Stimulated activated naive CD4-positive, alpha-beta T cell (primary cell): Measurements from ENCODE around the gene MOXD1.
"Not testable (repeated sequence)": the region's sequence is repeated elsewhere in the genome, so short reads cannot be mapped to it uniquely, and the experiment has no call there.

ENCODE experiments used
- DNase-seq, 6 experiments: peaks; one replicate each; lab custom pipeline; 2025; lab: John Stamatoyannopoulos, UW

The MOXD1 gene

DNA sequence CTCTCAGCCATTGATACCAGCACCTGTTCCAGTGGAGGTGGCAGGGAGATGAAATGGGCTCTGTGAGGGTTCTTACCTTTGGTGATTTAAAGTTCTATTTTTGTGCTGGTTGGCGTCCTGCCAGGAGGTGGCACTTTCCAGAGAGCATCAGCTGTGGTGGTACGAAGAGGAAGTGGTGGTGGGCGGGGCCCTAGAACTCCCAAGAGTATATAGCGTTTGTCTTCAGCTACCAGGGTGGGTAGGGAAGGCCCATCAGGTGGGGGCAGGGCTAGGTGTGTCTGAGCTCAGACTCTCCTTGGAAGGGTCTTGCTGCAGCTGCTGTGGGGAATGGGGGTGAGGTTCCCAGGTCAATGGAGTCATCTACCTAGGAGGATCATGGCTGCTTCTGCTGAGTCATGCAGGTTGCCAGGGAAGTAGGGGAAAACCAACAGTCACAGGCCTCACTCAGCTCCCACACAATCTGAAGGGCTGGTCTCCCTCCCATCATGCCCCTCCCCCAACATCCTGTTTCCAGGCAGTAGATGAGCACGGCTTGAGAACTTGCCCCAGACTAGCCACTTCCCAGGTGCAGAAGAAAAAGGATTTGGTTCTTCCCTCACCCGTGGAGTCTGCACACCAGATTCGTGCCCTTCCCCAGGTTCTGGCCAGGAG, 46.6 kb downstream of the MOXD1 start:
- peak in 5 of 6 experiments; percentile 8 to 49 (median 40) for DNase-seq

DNA sequence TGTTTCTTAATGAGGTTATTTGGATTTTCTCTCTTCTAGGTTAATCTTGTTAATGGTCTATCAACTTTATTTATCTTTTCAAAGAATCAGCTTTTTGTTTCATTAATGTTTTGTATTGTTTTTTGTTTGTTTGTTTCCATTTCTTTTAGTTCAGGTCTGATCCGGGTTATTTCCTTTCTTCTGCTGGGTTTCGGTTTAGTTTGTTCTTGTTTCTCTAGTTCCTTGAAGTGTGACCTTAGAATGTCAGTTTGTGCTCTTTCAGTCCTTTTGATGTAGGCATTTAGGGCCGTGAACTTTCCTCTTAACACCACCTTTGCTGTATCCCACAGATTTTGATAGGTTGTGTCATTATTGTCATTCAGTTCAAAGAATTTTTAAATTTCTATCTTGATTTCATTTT, 49.3 kb downstream of the MOXD1 start:
- not testable (repeated sequence) for DNase-seq

DNA sequence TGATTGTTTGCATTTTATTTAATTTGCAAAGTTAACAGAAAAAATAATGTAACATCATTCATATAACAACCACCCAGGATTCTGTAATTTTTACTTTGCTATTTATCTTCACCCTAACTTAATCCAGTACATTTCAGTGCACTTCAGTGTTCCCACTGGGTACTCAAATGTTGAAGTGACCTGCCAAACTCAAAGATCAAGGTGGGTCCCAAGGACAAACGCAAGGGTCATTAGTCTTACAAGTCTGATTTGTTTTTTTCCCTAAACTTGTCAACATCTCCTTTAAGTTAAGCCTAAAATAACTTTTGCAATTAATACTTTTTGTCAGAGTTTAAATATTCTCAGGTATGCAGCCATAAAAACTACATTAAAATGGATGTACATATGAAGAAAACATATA, 53.0 kb downstream of the MOXD1 start:
- no peak for DNase-seq

DNA sequence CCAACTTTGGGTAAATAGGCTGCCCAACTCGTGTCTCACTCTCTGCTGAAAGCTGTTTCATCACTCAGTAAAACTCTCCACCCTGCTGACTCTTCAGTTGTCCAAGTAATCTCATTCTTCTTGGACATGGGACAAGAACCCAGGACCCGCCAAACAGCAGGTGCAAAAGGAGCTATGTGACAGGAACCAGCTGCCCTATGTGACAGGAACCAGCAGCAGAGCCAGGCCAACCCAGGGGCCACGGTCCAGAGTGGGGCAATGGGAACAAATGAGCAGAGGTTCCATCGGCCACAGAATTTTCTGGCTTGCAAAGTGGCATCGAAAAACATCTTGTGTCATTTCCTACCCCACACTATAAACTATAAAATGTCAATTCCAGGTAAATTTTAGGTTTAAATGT, 56.5 kb downstream of the MOXD1 start:
- no peak for DNase-seq

DNA sequence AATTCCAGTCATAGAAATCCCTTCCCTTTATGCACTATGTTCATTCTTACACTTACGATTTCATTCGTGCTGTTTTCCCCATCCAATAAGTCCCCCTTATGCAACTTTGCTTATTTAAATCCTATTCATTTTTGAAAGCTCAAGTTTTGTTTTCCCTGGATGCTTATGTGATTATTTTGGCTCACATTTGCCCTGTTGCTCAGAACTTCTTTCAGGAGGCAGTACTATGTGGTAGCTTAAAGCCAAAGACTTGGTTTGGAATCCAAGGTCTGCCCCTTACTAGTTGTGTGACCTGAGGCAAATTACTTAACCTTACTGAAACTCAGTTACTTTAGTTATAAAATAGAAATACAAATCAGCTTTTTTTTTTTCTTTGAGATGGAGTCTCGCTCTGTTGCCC, 59.6 kb downstream of the MOXD1 start:
- DNase-seq = no peak

DNA sequence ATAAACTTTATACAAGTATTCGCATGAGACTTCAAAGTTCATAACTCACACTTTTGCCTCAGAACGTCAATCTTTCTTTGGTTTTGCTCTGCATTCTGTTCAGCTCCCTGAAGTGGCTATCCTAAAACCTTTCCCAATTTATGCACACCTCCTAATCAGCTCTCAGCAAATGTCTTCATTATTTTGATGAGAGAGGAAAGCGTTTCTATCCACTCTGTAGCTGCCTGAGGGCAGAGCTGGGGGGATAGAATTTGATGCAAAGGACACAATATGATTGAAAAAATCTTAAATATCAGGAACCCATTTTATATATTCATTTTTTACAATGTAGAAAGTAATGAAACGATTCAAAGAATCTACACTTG, 66.8 kb downstream of the MOXD1 start:
- DNase-seq = no peak

DNA sequence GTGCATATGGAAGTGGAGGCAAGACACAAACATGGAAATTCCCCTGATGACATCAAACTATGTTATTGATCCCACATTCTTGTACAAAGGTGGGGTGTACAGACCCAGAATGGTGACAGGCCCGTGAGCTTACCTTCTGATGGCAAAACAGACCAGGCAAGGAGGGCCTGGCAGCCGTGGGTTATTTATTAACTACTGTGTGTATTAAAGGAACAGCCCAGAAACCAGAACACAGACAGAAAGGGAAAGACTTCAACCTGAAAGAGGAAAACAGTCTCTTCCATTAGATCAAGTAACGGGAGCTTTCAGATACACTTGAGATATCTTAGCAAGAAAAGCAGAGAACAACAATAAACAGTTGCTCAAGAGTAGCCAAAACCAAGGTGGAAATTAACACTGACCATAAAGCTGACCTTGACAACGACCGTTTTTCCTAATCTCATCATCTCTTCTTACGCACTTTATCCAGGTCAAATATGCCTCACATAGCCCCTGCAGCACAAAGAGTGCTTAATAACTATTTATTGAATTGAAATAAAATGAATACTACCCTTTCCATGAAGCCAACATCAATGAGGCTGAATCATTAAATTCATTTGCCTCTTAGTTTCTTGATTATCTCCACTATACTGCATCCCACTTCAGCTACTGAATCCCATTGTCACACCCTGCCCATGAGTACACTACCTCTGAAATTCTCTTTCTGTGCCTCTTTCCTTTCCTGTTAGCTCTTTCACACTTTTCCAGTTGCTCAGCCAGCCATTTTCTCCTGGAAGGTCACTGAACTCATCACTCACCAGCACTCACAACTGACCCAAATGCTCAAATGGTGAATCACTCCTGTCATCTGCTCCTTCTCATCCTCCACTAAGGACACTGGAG, 67.4 kb downstream of the MOXD1 start:
- no peak for DNase-seq

DNA sequence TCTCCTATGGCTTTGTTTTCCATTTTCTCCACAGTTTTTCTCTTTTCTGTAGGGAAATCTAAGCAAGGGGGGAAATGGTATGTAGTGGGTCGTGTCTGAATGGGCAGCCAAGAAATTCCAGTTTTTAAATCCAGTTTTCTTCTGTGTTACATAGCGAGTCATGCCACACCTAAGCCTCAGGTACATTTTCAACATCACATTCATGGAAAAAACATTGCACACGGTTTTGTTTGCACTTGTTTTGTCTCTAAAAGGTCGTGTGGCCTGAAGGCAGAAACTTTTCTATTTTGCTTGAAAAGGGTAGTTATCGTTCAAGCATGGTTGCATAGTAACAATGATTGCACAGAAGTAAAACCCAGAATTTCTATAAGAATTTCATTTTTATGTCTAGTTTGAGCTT, 70.5 kb downstream of the MOXD1 start:
- DNase-seq = no peak

DNA sequence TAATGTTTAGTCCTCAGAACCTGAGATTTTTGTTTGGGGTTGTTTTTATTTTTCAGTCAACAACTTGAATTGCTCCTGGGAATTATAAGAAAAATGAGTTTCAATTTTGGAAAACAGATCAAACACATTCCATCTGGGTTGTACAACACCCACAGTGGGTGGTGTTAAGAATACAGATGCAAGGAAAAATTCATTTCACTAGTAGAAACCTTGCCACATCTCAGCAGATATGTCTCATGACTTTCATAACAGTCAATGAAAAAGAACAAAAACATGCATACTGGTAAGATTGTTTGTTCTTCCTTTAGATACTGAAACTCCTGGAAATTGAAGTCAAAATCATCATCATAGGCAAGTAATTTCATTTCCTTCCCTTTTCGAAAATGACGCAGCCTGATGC, 78.9 kb downstream of the MOXD1 start:
- DNase-seq = no peak

DNA sequence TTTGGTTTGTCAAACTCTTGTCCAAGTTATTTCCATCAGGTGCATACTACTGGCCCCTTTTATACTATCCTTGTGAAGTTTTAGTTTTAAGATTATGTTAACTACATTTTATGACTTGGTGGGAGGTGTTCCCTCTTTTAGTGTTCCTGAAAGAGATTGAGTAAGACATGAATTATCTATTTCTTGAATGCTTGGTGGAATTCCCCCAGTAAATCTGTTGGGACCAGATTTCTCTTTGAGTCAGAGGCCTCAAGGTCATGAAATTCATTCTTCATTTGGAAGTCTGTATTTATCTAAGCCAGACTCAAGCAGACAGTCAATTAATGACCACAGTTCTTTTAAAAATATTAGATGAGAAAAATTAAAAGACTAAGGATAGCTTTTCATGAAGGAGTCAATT, 81.3 kb downstream of the MOXD1 start:
- no peak for DNase-seq

DNA sequence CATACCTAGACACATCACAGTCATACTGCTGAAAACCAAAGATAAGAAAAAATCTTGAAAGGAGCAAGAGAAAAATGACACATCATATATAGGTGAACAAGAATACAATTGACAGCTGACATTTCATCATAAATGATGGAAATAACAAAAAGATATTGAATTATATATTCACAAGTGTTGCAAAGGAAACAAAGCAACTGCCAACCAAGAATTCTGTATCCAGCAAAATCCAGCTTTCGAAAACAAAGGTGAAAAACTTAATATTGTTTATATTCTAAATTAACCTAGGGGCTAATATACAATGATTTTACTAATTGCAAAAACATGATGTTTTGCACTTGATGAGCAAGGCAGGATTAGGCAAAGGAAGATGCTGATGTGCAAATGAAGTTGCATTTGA, 84.3 kb downstream of the MOXD1 start:
- DNase-seq = no peak

DNA sequence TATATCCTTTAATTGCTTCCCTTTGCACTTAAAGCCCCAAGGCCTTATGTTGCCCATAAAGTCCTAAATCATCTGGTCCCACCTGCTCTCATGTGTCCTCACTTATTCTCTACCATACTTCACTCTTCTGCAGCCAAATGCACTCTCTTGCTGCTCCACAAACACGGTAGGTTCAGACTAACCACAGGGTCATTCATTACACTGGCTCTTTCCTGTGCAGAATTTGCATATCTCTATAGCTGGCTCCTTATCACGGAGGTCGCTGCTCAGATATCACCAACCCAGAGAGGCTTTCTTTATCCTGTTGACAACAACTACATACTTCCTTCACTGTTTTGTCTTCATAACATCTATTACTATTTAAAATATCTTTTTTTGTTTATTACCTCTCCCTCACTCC, 86.8 kb downstream of the MOXD1 start:
- DNase-seq = no peak

DNA sequence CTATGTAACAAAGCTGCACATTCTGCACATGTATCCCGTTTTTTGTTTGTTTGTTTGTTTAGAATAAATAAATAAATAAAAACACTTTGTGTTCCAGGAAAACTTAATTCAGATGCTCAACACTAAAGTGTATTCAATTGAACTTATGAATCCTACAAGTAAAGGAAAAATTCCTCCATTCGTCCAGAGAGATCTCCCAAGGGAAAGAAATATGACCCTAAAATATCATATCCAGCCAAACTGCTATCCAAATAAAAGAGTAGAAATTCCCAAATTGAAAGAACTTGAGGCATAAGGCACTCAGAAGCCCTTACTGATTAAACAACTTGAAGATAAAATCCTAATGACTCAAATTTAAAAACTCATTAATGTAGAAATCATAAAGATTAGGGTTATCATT, 90.4 kb downstream of the MOXD1 start:
- no peak for DNase-seq

DNA sequence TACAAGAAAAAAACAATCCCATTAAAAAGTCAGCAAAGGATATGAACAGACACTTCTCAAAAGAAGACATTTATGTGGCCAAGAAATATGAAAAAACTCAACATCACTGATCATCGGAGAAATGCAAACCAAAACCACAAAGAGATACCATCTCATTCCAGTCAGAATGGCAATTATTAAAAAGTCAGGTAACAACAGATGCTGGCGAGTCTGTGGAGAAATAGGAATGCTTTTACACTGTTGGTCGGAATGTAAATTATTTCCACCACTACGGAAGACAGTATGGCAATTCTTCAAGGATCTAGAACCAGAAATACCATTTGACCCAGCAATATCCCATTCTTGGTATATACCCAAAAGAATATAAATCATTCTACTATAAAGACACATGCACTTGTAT, 91.1 kb downstream of the MOXD1 start:
- not testable (repeated sequence) for DNase-seq

DNA sequence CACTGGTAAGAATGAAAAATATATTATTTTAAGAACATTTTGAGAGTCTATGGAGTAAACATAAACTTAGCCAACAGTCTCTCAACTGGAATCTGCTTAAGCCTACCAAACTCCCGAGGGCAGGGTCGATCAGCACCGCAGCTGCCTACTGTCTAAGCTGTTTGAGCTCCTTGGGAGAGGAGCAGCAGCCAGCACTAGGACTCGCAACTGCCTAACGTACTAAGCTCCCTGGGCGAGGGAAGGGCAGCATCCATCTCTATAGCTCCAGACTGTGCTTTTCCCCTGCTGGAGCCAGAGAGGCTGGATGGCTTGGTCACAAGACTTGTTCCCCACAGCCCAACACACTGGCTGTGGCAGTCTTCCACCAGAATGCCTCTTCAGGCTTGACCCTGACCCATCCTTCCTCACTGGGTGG, 96.4 kb downstream of the MOXD1 start:
- DNase-seq = no peak

DNA sequence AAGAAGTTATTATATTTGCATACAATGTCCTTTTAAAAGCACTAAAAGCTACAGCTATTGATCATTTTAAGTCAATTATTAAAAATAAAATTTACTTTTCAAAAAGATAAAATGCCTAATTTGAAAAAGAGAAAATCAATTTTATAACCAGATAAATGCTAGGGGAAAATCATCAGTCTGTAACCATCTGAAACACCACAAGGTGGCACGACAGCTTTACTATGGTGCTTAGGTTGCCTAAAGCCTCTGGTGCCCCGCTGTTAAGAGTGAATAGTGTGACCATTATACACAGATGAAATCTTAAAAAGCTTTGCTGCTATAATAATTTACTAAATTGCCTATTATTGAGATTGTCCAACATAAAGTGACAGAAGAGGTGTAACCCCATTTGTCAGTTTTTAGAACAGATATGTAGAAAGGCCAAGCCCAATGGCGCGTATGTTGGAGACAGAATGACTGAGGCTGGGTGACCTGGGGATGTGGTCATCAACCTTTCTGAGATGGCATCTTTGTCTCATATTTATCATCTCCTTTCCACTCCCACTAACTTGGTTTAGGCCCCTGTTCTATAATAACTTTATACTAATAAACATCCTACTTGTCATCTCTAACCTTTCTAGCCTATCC, 100.8 kb downstream of the MOXD1 start:
- peak in 1 of 6 experiments; percentile 3 for DNase-seq

DNA sequence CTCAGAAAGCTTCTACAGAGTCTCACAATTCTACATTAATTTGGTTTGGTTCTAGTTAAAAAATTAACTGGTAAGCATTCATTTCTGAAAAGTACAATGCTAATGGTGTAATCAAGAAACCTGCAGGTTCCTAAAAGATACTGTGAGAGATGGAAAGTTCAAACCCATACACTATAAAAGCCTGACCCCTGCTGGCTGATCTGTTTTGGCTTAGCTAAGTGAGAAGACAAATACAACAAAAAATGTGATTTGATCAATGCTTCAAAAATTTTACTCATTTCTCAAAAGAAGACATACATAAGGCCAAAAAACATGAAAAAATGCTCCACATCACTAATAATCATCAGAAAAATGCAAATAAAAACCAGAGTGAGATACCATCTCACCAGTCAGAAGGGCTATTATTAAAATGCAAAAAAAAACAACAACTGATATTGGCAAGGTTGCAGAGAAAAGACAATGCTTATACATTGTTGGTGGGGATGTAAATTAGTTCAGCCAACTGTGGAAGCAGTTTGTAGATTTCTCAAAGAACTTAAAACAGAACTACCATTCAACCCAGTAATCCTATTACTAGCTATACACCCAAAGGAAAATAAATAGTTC, 102.8 kb downstream of the MOXD1 start:
- DNase-seq = peak in 1 of 6 experiments; percentile 7

DNA sequence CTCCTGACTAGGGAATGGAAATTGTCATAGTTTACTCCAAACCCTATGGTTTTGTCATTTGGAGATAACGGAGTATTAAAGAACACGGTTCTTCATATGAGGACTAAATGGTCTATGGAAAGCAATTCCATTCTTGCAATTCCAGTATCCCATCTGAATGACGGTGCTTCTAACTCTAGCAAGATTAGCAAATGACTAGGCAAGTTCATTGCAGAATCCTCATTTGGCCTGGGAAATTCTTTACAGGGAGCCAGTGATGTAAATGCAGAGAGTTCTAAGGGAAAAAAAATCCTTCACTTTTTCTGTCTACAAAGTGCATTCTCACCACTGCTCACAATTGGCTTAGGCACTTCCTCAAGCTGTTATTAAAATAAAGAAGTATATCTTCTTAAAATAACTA, 111.5 kb downstream of the MOXD1 start:
- no peak for DNase-seq

DNA sequence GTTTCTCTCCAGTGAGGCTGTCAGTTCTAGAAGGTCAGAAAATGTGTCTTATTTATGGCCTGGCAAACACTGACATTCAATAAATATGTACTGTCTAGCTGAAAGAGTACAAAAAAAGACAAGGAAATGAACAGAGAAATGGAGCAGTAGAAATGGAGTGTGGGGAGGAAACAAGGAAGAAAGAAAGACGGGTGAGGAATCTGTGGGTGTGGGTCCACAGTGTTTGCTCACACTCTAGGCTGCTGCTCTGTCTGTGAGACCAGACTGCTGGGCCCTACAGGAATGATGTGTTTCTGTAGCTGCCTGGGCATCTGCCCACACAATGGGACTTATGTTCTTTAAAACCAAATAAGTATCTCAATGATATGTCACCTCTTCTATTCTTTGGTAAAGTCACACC, 114.2 kb downstream of the MOXD1 start:
- DNase-seq = no peak

DNA sequence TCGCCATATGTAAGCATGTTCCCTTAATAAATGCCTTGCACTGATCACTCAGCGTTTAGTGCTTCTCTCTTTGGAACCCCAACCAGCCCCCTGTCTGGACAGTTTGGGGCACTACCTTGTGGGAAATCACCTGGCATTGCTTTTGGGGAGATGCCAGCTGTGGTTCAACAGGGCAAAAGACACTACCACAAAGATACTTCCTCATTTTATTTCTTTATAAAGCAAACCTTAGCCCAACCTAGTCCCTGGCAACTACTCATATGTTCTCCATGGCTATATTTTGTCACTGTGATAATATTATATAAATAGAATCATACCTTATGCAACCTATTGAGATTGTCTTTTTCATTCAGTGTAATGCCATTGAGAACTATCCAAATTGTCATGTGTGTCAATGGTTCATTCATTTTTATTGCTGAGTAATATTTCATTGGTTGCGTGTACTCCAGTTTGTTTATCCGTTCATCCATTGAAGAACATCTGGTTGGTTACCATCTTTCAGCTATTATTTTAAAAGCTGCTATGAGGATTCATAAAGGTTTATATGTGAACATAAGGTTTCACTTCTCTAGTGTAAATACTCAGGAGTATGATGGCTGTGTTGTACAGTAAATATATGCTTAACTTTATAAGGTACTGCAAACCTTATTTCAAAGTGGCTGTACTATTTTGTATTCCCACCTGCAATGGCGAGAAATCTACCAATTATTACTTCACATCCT, 114.8 kb downstream of the MOXD1 start:
- no peak for DNase-seq

DNA sequence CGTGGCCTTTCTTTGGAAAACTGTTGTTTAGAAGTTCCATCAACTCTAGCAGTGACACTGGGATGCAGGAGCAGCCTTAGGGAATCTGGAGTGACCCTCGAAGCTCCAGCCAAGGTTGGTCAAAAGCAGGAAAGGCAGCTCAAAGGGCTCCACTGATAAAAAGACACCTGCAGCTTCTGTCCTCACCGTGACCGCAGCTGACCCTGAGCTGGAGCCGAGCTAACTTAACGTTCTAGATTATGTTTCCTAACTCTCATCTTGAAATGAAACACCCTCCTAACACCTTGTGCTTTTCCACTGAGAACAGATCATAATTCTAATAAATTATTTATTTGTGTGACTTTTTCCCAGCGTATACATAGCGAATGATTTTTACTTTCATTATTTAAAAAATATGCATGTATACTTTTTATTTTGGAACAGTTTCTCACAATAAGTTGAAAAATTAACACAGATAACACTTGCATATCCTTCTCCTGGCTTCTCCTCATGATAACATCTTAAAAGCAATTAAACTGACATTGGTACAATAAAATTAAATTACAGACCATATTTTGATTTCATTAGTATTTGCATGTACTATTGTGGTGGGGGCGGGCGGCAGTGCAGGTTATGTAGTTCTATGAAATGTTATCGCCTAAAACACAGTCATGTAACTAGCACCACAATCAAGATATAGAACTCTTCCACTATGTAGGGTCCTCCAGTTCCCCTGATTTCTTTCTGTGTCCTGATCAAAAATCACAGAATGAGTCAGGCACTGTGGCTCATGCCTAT, 116.1 kb downstream of the MOXD1 start:
- DNase-seq = no peak
